ENCODE results near the gene LMO1. TPM values are rescaled to one million over a fixed set of nuclear protein-coding genes. Genes with fewer than 3 reads are reported as not detected.

LMO1 gene
- total and polyA plus RNA-seq, 2 of the 8 experiments (the other 6 are each of a cell fraction or from before 2014, with no cell fraction given): 0.17 TPM; not detected in 1

DNA sequence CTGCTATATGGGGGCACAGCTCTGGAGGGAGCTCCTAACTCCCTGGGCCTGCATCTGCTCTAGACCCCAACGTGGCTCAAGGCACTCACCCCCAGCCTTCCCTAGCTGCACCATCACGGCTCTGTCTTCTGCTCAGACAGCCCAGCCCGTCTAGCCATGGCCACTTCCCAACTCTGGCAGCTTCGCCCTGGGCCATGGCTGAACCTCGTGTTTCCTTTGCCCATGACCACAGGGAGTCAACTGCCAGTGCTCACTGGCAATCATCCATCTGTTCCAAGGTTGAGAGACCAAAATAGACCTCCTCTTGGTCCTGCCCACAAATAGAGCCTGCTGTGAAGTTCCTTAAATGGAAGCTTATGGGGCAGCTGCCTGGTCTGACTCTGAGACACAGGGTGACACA is 5.4 kb downstream of the LMO1 start (continued):
- no peak for TF ChIP-seq CHD7 (IDR thresholded peaks at IDR 0.05; ENCODE audit: insufficient replicate concordance, low read length)
- TF ChIP-seq ASH2L (IDR thresholded peaks at IDR 0.05; ENCODE audit: low read length): no peak
- no peak for TF ChIP-seq E2F6 (IDR thresholded peaks at IDR 0.05)
- TF ChIP-seq, protein P1, sequence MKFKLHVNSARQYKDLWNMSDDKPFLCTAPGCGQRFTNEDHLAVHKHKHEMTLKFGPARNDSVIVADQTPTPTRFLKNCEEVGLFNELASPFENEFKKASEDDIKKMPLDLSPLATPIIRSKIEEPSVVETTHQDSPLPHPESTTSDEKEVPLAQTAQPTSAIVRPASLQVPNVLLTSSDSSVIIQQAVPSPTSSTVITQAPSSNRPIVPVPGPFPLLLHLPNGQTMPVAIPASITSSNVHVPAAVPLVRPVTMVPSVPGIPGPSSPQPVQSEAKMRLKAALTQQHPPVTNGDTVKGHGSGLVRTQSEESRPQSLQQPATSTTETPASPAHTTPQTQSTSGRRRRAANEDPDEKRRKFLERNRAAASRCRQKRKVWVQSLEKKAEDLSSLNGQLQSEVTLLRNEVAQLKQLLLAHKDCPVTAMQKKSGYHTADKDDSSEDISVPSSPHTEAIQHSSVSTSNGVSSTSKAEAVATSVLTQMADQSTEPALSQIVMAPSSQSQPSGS (IDR thresholded peaks at IDR 0.05; ENCODE audit: low read length): no peak
- no peak for TF ChIP-seq SIX5 (IDR thresholded peaks at IDR 0.05; ENCODE audit: low read depth, low read length)
- TF ChIP-seq HDAC2 (IDR thresholded peaks at IDR 0.05; ENCODE audit: borderline replicate concordance in 1 of 2, low read depth in 2 of 2, low read length in 2 of 2): no peak
- TF ChIP-seq, protein P2, sequence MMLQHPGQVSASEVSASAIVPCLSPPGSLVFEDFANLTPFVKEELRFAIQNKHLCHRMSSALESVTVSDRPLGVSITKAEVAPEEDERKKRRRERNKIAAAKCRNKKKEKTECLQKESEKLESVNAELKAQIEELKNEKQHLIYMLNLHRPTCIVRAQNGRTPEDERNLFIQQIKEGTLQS (IDR thresholded peaks at IDR 0.05; ENCODE audit: insufficient read depth, low read depth, low read length): no peak
